IMR-90 (cell line): Measurements from ENCODE around the gene CHST14. TPM values are rescaled to one million over a fixed set of nuclear protein-coding genes. Genes with fewer than 3 reads are reported as not detected.

Experiments
- ATAC-seq: fragments of 200-7000 bp; cut with Tn5 transposase; 2 replicates; pipeline ENCODE4 v1.9.1; 2020; ENCODE audit warnings: low read depth, mild to moderate bottlenecking, moderate library complexity
- BruUV-seq: library from RNA; stranded (reverse); fragments of 400-500 nt; replicated peaks from 2 replicates; lab custom pipeline; 2021; lab: Mats Ljungman, UMichigan
- CTCF ChIA-PET: fragments of 300-600 bp; formaldehyde crosslinking; extraction: SDS; loops from one replicate; lab custom pipeline; 2021; ENCODE audit warnings: antibody characterized with exemption; lab: Yijun Ruan, JAX
- POLR2A ChIA-PET: fragments of 300-600 bp; sonication (Branson Sonifier 250); formaldehyde crosslinking; loops from one replicate; lab custom pipeline; 2022; ENCODE audit warnings: antibody characterized with exemption; ENCODE audit not compliant: unreplicated experiment; lab: Charles Lee
- DNase-seq: peaks from one replicate; pipeline ENCODE4 v3.0.0; 2013
- H2AFZ ChIP-seq: replicated peaks from 2 replicates; pipeline ENCODE3; 2013; ENCODE audit warnings: low read length, mild to moderate bottlenecking; ENCODE audit not compliant: poor library complexity
- H2AK5ac ChIP-seq: 2 replicates; pipeline ENCODE4 v1.6.1; 2013; ENCODE audit warnings: low read depth, low read length, inconsistent platforms
- H2AK9ac ChIP-seq: replicated peaks from 2 replicates; pipeline ENCODE3; 2013; ENCODE audit warnings: mild to moderate bottlenecking, low read depth, low read length, moderate library complexity; ENCODE audit not compliant: poor library complexity
- H2BK120ac ChIP-seq: 2 replicates; pipeline ENCODE4 v1.6.1; 2013; ENCODE audit warnings: low read depth, low read length, inconsistent platforms
- H2BK15ac ChIP-seq: 3 replicates; pipeline ENCODE4 v1.6.1; 2013; ENCODE audit warnings: low read depth, low read length, inconsistent platforms
- H2BK20ac ChIP-seq: 2 replicates; pipeline ENCODE4 v1.6.1; 2013; ENCODE audit warnings: low read depth, mild to moderate bottlenecking, inconsistent platforms, low read length, moderate library complexity
- H2BK5ac ChIP-seq: 2 replicates; pipeline ENCODE4 v1.6.1; 2013; ENCODE audit warnings: mild to moderate bottlenecking, low read depth, low read length, inconsistent platforms; ENCODE audit not compliant: poor library complexity, severe bottlenecking
- H3K14ac ChIP-seq: replicated peaks from 2 replicates; pipeline ENCODE4 v1.6.1; 2013; ENCODE audit warnings: low read depth, low read length, inconsistent platforms
- H3K18ac ChIP-seq: 2 replicates; pipeline ENCODE4 v1.6.1; 2013; ENCODE audit warnings: low read depth, low read length, control low read depth
- H3K23ac ChIP-seq: 2 replicates; pipeline ENCODE4 v1.6.1; 2013; ENCODE audit warnings: low read depth, low read length, inconsistent platforms
- H3K27ac ChIP-seq: 2 replicates; pipeline ENCODE4 v1.5.1; 2013; ENCODE audit warnings: mild to moderate bottlenecking, control low read depth, low read length; ENCODE audit not compliant: insufficient read depth
- H3K27me3 ChIP-seq: 2 replicates; pipeline ENCODE4 v1.6.1; 2013; ENCODE audit warnings: low read length; ENCODE audit not compliant: control insufficient read depth, insufficient read depth
- H3K36me3 ChIP-seq: 2 replicates; pipeline ENCODE4 v1.6.1; 2013; ENCODE audit warnings: low read length, mixed read lengths; ENCODE audit not compliant: control insufficient read depth, insufficient read depth
- H3K4ac ChIP-seq: 2 replicates; pipeline ENCODE4 v1.6.1; 2013; ENCODE audit warnings: low read depth, low read length, inconsistent platforms
- H3K4me1 ChIP-seq: 2 replicates; pipeline ENCODE4 v1.6.1; 2013; ENCODE audit warnings: low read length, mixed read lengths; ENCODE audit not compliant: control insufficient read depth, insufficient read depth
- H3K4me2 ChIP-seq: 2 replicates; pipeline ENCODE4 v1.6.1; 2013; ENCODE audit warnings: low read depth, mild to moderate bottlenecking, control low read depth, low read length, moderate library complexity
- H3K4me3 ChIP-seq: 2 replicates; pipeline ENCODE4 v1.5.1; 2013; ENCODE audit warnings: low read depth, mild to moderate bottlenecking, control low read depth, low read length, moderate library complexity; ENCODE audit not compliant: insufficient read depth
- H3K56ac ChIP-seq: 2 replicates; pipeline ENCODE4 v1.6.1; 2013; ENCODE audit warnings: low read length, inconsistent platforms; ENCODE audit not compliant: insufficient read depth; ENCODE audit errors: extremely low read depth
- H3K79me1 ChIP-seq, 2 experiments: 2 replicates each; pipeline ENCODE4 v1.6.1; 2013; ENCODE audit warnings: low read length in 2 of 2, inconsistent platforms in 1 of 2, low read depth in 1 of 2
- H3K9ac ChIP-seq: 2 replicates; pipeline ENCODE4 v1.6.1; 2013; ENCODE audit warnings: low read depth, low read length, control low read depth
- H3K9me1 ChIP-seq: 2 replicates; pipeline ENCODE4 v1.6.1; 2013; ENCODE audit warnings: low read length, inconsistent platforms; ENCODE audit not compliant: insufficient read depth
- H3K9me3 ChIP-seq: 2 replicates; pipeline ENCODE4 v1.6.1; 2013; ENCODE audit warnings: low read length; ENCODE audit not compliant: control insufficient read depth, insufficient read depth
- H4K20me1 ChIP-seq: 2 replicates; pipeline ENCODE4 v1.6.1; 2013; ENCODE audit warnings: low read length, inconsistent platforms; ENCODE audit not compliant: insufficient read depth
- H4K5ac ChIP-seq: 2 replicates; pipeline ENCODE4 v1.6.1; 2013; ENCODE audit warnings: mild to moderate bottlenecking, low read depth, low read length, control low read depth
- H4K8ac ChIP-seq, 2 experiments: 2 replicates each; pipeline ENCODE4 v1.6.1; 2013; ENCODE audit warnings: low read depth in 2 of 2, low read length in 2 of 2, control low read depth in 1 of 2, inconsistent platforms in 1 of 2
- H4K91ac ChIP-seq: 2 replicates; pipeline ENCODE4 v1.6.1; 2013; ENCODE audit warnings: low read depth, low read length, inconsistent platforms; ENCODE audit not compliant: insufficient read depth
- BHLHE40 ChIP-seq: fragments of 150-350 bp; IDR thresholded peaks from 2 replicates; pipeline ENCODE4 v1.6.1; 2016; ENCODE audit warnings: mild to moderate bottlenecking, low read depth, low read length
- CEBPB ChIP-seq: IDR thresholded peaks from 2 replicates; pipeline ENCODE4 v1.6.1; 2012; ENCODE audit warnings: low read depth, low read length, improper control_type of control experiment
- CHD1 ChIP-seq: IDR thresholded peaks from 2 replicates; pipeline ENCODE4 v1.6.1; 2012; ENCODE audit warnings: low read depth, low read length, improper control_type of control experiment
- CTCF ChIP-seq: conservative IDR thresholded peaks from 2 replicates; pipeline ENCODE4 v1.5.1; 2012; ENCODE audit warnings: mild to moderate bottlenecking, low read depth, low read length, improper control_type of control experiment
- ELK1 ChIP-seq: fragments of 150-350 bp; IDR thresholded peaks from 2 replicates; pipeline ENCODE4 v1.6.1; 2016; ENCODE audit warnings: low read depth, mild to moderate bottlenecking, low read length, moderate library complexity, borderline replicate concordance
- FOS ChIP-seq: fragments of 150-350 bp; IDR thresholded peaks from 2 replicates; pipeline ENCODE4 v1.6.1; 2016; ENCODE audit warnings: low read depth, low read length
- MAFK ChIP-seq: IDR thresholded peaks from 2 replicates; pipeline ENCODE4 v1.6.1; 2012; ENCODE audit warnings: low read depth, low read length, improper control_type of control experiment
- MAZ ChIP-seq: IDR thresholded peaks from 2 replicates; pipeline ENCODE4 v1.6.1; 2012; ENCODE audit warnings: low read depth, mild to moderate bottlenecking, low read length, improper control_type of control experiment, moderate library complexity, borderline replicate concordance
- MXI1 ChIP-seq: IDR thresholded peaks from 2 replicates; pipeline ENCODE4 v1.6.1; 2012; ENCODE audit warnings: low read depth, mild to moderate bottlenecking, low read length, moderate library complexity, borderline replicate concordance
- NFE2L2 ChIP-seq: fragments of 150-350 bp; IDR thresholded peaks from 2 replicates; pipeline ENCODE4 v1.6.1; 2016; ENCODE audit warnings: low read depth, mild to moderate bottlenecking, low read length
- POLR2A ChIP-seq: IDR thresholded peaks from 2 replicates; pipeline ENCODE4 v1.6.1; 2012; ENCODE audit warnings: mild to moderate bottlenecking, low read depth, low read length
- RAD21 ChIP-seq: IDR thresholded peaks from 2 replicates; pipeline ENCODE4 v1.6.1; 2012; ENCODE audit warnings: low read length, improper control_type of control experiment
- RCOR1 ChIP-seq: IDR thresholded peaks from 2 replicates; pipeline ENCODE4 v1.6.1; 2012; ENCODE audit warnings: mild to moderate bottlenecking, low read length, improper control_type of control experiment; ENCODE audit not compliant: insufficient replicate concordance
- RFX5 ChIP-seq: IDR thresholded peaks from 2 replicates; pipeline ENCODE4 v1.8.0; 2012; ENCODE audit warnings: low read depth, mild to moderate bottlenecking, low read length, moderate library complexity
- SMC3 ChIP-seq: fragments of 150-350 bp; IDR thresholded peaks from 2 replicates; pipeline ENCODE4 v1.6.1; 2016; ENCODE audit warnings: low read depth, mild to moderate bottlenecking, antibody characterized with exemption, low read length, moderate library complexity
- USF2 ChIP-seq: fragments of 150-350 bp; IDR thresholded peaks from 2 replicates; pipeline ENCODE4 v1.6.1; 2017; ENCODE audit warnings: mild to moderate bottlenecking, antibody characterized with exemption, low read length, low read depth
- WGBS, 2 experiments: methylation state at CpG; one replicate each; pipeline versions ENCODE4 v1.1.5 to v1.1.7; 2013; ENCODE audit warnings: missing lambda C conversion rate in 2 of 2; ENCODE audit not compliant: insufficient read length in 1 of 2; ENCODE audit errors: extremely low coverage in 2 of 2; 5-methylcytosine and 5-hydroxymethylcytosine counted together
- dilution Hi-C: fragments of 300-500 bp; cut with HindIII; formaldehyde crosslinking; loops from one replicate; pipeline ENCODE4 v1.14.3; 2018; ENCODE audit warnings: low sequenced_read_pairs; ENCODE audit not compliant: unreplicated experiment
- in situ Hi-C: fragments of 300-500 bp; cut with MboI; formaldehyde crosslinking; loops from 3 replicates; pipeline ENCODE4 v1.14.3; 2019; ENCODE audit warnings: low sequenced_read_pairs, inconsistent platforms, mixed read lengths
- intact Hi-C: fragments of 100-400 bp; cut with micrococcal nuclease; formaldehyde crosslinking; loops from 2 replicates; pipeline ENCODE4 v1.10.0; 2022
- polyA plus RNA-seq, 3 experiments: library from polyadenylated mRNA; depleted of rRNA; stranded (reverse); fragments of >200 nt; gene quantifications; 2 replicates each; pipeline ENCODE4 v1.2.3, GENCODE V29; 2012; ENCODE audit warnings: low replicate concordance in 1 of 3
- total RNA-seq: library from RNA; depleted of rRNA; stranded (reverse); fragments of >200 nt; gene quantifications from 2 replicates; pipeline ENCODE4 v1.2.3, GENCODE V29; 2012

Gene CHST14
- total and polyA plus RNA-seq, 2 of the 4 experiments (the other 2 are of a cell fraction) = 3.8 to 19.5 TPM

GRCh38 chr15:40438712-40439111, 32.1 kb upstream of the CHST14 start:
- no TSS peak for BruUV-seq
- Histone ChIP-seq H4K20me1 (peaks cover 19% of the 10 kb centered on the region), H3K36me3 (no peaks in the 10 kb centered on the region), H3K14ac (no peak overlapping the region), H3K23ac (no peak overlapping the region), H2BK5ac (no peak overlapping the region), H3K4me2 (no peak overlapping the region), H2AK5ac (no peak overlapping the region), H3K9ac (no peak overlapping the region), H3K27me3 (peaks cover 65% of the 10 kb centered on the region), H2BK15ac (no peak overlapping the region), H2AK9ac (no peak overlapping the region), H3K4me1 (peaks cover 15% of the 10 kb centered on the region), H2AFZ (no peak overlapping the region), H2BK20ac (no peak overlapping the region), H2BK120ac (no peak overlapping the region), H3K27ac (no peak overlapping the region), H4K8ac (no peak overlapping the region), H3K4ac (no peak overlapping the region), H3K56ac (no peak overlapping the region), H3K18ac (no peak overlapping the region), H3K4me3 (no peak overlapping the region), H3K79me1 (peaks cover 0 to 14% of the 10 kb centered on the region in 2 experiments; a peak in 3 of 4 replicates), H3K9me3 (no peaks in the 10 kb centered on the region), H4K5ac (no peak overlapping the region), H4K91ac (no peak overlapping the region), H3K9me1 (peaks cover 7% of the 10 kb centered on the region; the same call in 1 of the 2 replicates)
- no peak for ATAC-seq
- dilution Hi-C loops (no loop called here), intact Hi-C loops (no loop called here), in situ Hi-C loops (no loop called here)
- no peak for DNase-seq
- ChIA-PET CTCF (interaction anchor here (0.6 kb wide), 1 partner anchor 42 kb away, joined by 4 read pairs; no protein-coding TSS in a partner anchor), POLR2A (no interaction called here)
- no peak for TF ChIP-seq MAZ
- TF ChIP-seq RAD21 = no peak
- no peak for TF ChIP-seq BHLHE40
- no peak for TF ChIP-seq SMC3
- TF ChIP-seq FOS = no peak
- TF ChIP-seq NFE2L2 = no peak
- no peak for TF ChIP-seq POLR2A
- no peak for TF ChIP-seq ELK1
- no peak for TF ChIP-seq USF2
- no peak for TF ChIP-seq MAFK
- TF ChIP-seq MXI1 = no peak
- TF ChIP-seq CEBPB = no peak
- TF ChIP-seq CHD1 = no peak
- TF ChIP-seq CTCF = no peak
- no peak for TF ChIP-seq RCOR1
- no peak for TF ChIP-seq RFX5
- WGBS, 2 experiments = 76% methylated on average over 3 of the region's 12 CpGs; no CpG with 5 or more reads in 1 of the 2 experiments
